Ureter (tissue), 1 donor: ENCODE data around the gene SULT6B1. TPM values are rescaled to one million over a fixed set of nuclear protein-coding genes. Genes with fewer than 3 reads are reported as not detected.

Experiments used
- DNase-seq: peaks from one replicate; pipeline ENCODE4 v3.0.0-alpha.2; 2020; ENCODE audit warnings: low spot score
- total RNA-seq: library from RNA; stranded (reverse); gene quantifications from one replicate; pipeline ENCODE4 v1.2.4, GENCODE V29; 2023
- donor health status: DM: yes; HTN: yes; CAD: no.

SULT6B1 gene
- total RNA-seq, 1 donor from 2014 or later: not detected

- DNase-seq: no peak
Observed at GRCh38 chr2:37153224-37153623, 35.2 kb downstream of the SULT6B1 start.

- no peak for DNase-seq
Observed at GRCh38 chr2:37149626-37150322, 38.7 kb downstream of the SULT6B1 start.

GRCh38 chr2:37148325-37148724 is 40.1 kb downstream of the SULT6B1 start:
- DNase-seq: peak; percentile 44

- DNase-seq: no peak
Observed at GRCh38 chr2:37146062-37146461, 42.4 kb downstream of the SULT6B1 start.

- DNase-seq: no peak
Observed at GRCh38 chr2:37143974-37144373, 44.5 kb downstream of the SULT6B1 start.

GRCh38 chr2:37142546-37142945 is 45.9 kb downstream of the SULT6B1 start:
- DNase-seq: no peak

GRCh38 chr2:37132914-37133313 is 55.6 kb downstream of the SULT6B1 start:
- DNase-seq: no peak

- DNase-seq: no peak
Observed at GRCh38 chr2:37125416-37125815, 63.1 kb downstream of the SULT6B1 start.

GRCh38 chr2:37119157-37119556 is 69.3 kb downstream of the SULT6B1 start:
- no peak for DNase-seq

Other genes starting within 250 kb of the SULT6B1 start
- gene STRN, start 222.1 kb downstream of the SULT6B1 start, total RNA-seq: 26.7 TPM
- gene HEATR5B, start 104.3 kb downstream of the SULT6B1 start, total RNA-seq: 29.7 TPM
- gene GPATCH11, start 104.2 kb downstream of the SULT6B1 start, total RNA-seq: 6.8 TPM
- 47.7 TPM for gene EIF2AK2, start 31.7 kb downstream of the SULT6B1 start, total RNA-seq
- gene CEBPZOS, start 7.8 kb upstream of the SULT6B1 start, total RNA-seq: 58.6 TPM
- gene CEBPZ, start 42.9 kb upstream of the SULT6B1 start, total RNA-seq: 52.0 TPM
- gene NDUFAF7, start 43.0 kb upstream of the SULT6B1 start, total RNA-seq: 18.6 TPM
- 43.3 TPM for gene PRKD3, start 136.2 kb upstream of the SULT6B1 start, total RNA-seq
- 23.6 TPM for gene QPCT, start 156.0 kb upstream of the SULT6B1 start, total RNA-seq